Measurements from ENCODE around the gene EEFSEC. TPM values are rescaled to one million over a fixed set of nuclear protein-coding genes. Genes with fewer than 3 reads are reported as not detected.

EEFSEC gene
- total RNA-seq, 2 experiments from 2014 or later: 17.7 to 25.3 TPM

- Histone ChIP-seq H3K36me3 (ENCODE audit: insufficient read depth, low read length) (no peaks in the 10 kb centered on the region), H3K27ac (ENCODE audit: low read depth, low read length, poor library complexity, severe bottlenecking) (no peak overlapping the region)
- intact Hi-C loops (cut with micrococcal nuclease; ENCODE audit: unreplicated experiment): no loop called here
Measured at GRCh38 chr3:128448491-128448890, 295.2 kb downstream of the EEFSEC start.

GRCh38 chr3:128449111-128449638, 295.9 kb downstream of the EEFSEC start:
- intact Hi-C loops (cut with micrococcal nuclease; ENCODE audit: unreplicated experiment): no loop called here
- H3K4me1 ChIP-seq (ENCODE audit: insufficient read depth, low read length, poor library complexity, severe bottlenecking): peaks cover 9% of the 10 kb centered on the region
- no peaks in the 10 kb centered on the region for H4K20me1 ChIP-seq (ENCODE audit: insufficient read depth, low read length)
- no peaks in the 10 kb centered on the region for H3K79me2 ChIP-seq (ENCODE audit: insufficient read depth, low read depth, low read length)
- CTCF ChIA-PET (ENCODE audit: unreplicated experiment): no interaction called here
- H3K27ac ChIP-seq (ENCODE audit: low read depth, low read length, poor library complexity, severe bottlenecking): no peak overlapping the region
- H3K9me3 ChIP-seq (ENCODE audit: low read length): no peaks in the 10 kb centered on the region
- no peaks in the 10 kb centered on the region for H3K9me2 ChIP-seq (ENCODE audit: insufficient read depth, low read length)
- POLR2A ChIA-PET: interaction anchor here (0.5 kb wide), 1 partner anchor 896 kb away, joined by 3 read pairs; no protein-coding TSS in a partner anchor
- BruUV-seq (replicated peaks): no TSS peak
- no peaks in the 10 kb centered on the region for H3K36me3 ChIP-seq (ENCODE audit: insufficient read depth, low read length)
- H2AFZ ChIP-seq (ENCODE audit: low read length): peak overlapping the region; percentile 57; the same call in 1 of the 2 replicates
- H3K4me2 ChIP-seq (ENCODE audit: low read length): 0 out of 2 replicates have a peak overlapping the region, but pooled peaks have one; percentile 20
- no peak overlapping the region for H3K4me3 ChIP-seq (ENCODE audit: low read depth, low read length, poor library complexity, severe bottlenecking)
- TF ChIP-seq CTCF (conservative IDR thresholded peaks at IDR 0.05; ENCODE audit: low read length) (no peak), EZH2phosphoT487 (IDR thresholded peaks at IDR 0.05; ENCODE audit: borderline replicate concordance, low read depth, low read length) (no peak)
- no peak for DNase-seq (ENCODE audit: low spot score)

More at GRCh38 chr3:128448491-128448890, 295.2 kb downstream of the EEFSEC start:
- no peaks in the 10 kb centered on the region for H4K20me1 ChIP-seq (ENCODE audit: insufficient read depth, low read length)
- H3K79me2 ChIP-seq (ENCODE audit: insufficient read depth, low read depth, low read length): no peaks in the 10 kb centered on the region
- no peaks in the 10 kb centered on the region for H3K9me3 ChIP-seq (ENCODE audit: low read length)
- peaks cover 9% of the 10 kb centered on the region for H3K4me1 ChIP-seq (ENCODE audit: insufficient read depth, low read length, poor library complexity, severe bottlenecking)
- peak; percentile 41 for DNase-seq (ENCODE audit: low spot score)
- TF ChIP-seq CTCF (conservative IDR thresholded peaks at IDR 0.05; ENCODE audit: low read length) (no peak), EZH2phosphoT487 (IDR thresholded peaks at IDR 0.05; ENCODE audit: borderline replicate concordance, low read depth, low read length) (no peak)
- peak overlapping the region; percentile 57; the same call in 1 of the 2 replicates for H2AFZ ChIP-seq (ENCODE audit: low read length)
- POLR2A ChIA-PET: interaction anchor here (0.5 to 0.7 kb wide), 3 partner anchors 222 to 895 kb away, joined by 3 to 4 read pairs (median 3); no protein-coding TSS in a partner anchor
- H3K4me2 ChIP-seq (ENCODE audit: low read length): 0 out of 2 replicates have a peak overlapping the region, but pooled peaks have one; percentile 20
- no peak overlapping the region for H3K4me3 ChIP-seq (ENCODE audit: low read depth, low read length, poor library complexity, severe bottlenecking)
- CTCF ChIA-PET (ENCODE audit: unreplicated experiment): no interaction called here
- no peaks in the 10 kb centered on the region for H3K9me2 ChIP-seq (ENCODE audit: insufficient read depth, low read length)
- no TSS peak for BruUV-seq (replicated peaks)

- no peak overlapping the region for H3K4me3 ChIP-seq (ENCODE audit: low read depth, low read length, poor library complexity, severe bottlenecking)
- no peaks in the 10 kb centered on the region for H3K79me2 ChIP-seq (ENCODE audit: insufficient read depth, low read depth, low read length)
- no peaks in the 10 kb centered on the region for H3K36me3 ChIP-seq (ENCODE audit: insufficient read depth, low read length)
- ChIA-PET CTCF (ENCODE audit: unreplicated experiment) (no interaction called here), POLR2A (no interaction called here)
- H3K9me3 ChIP-seq (ENCODE audit: low read length): no peaks in the 10 kb centered on the region
- no peak for DNase-seq (ENCODE audit: low spot score)
- intact Hi-C loops (cut with micrococcal nuclease; ENCODE audit: unreplicated experiment): no loop called here
- H3K4me1 ChIP-seq (ENCODE audit: insufficient read depth, low read length, poor library complexity, severe bottlenecking): peaks cover 9% of the 10 kb centered on the region
- H2AFZ ChIP-seq (ENCODE audit: low read length): no peak overlapping the region
- TF ChIP-seq CTCF (conservative IDR thresholded peaks at IDR 0.05; ENCODE audit: low read length) (no peak), EZH2phosphoT487 (IDR thresholded peaks at IDR 0.05; ENCODE audit: borderline replicate concordance, low read depth, low read length) (no peak)
- no peaks in the 10 kb centered on the region for H4K20me1 ChIP-seq (ENCODE audit: insufficient read depth, low read length)
- no peaks in the 10 kb centered on the region for H3K9me2 ChIP-seq (ENCODE audit: insufficient read depth, low read length)
- no TSS peak for BruUV-seq (replicated peaks)
- H3K4me2 ChIP-seq (ENCODE audit: low read length): no peak overlapping the region
- no peak overlapping the region for H3K27ac ChIP-seq (ENCODE audit: low read depth, low read length, poor library complexity, severe bottlenecking)
Measured at GRCh38 chr3:128452120-128452519, 298.8 kb downstream of the EEFSEC start.

Measured in OCI-LY7 (cell line).